Panc1 (cell line): ENCODE data around the gene RANBP6. TPM values are rescaled to one million over a fixed set of nuclear protein-coding genes. Genes with fewer than 3 reads are reported as not detected.

Experiments used
- ATAC-seq: fragments of 200-7000 bp; cut with Tn5 transposase; 2 replicates; pipeline ENCODE4 v1.9.1; 2020; ENCODE audit warnings: mild to moderate bottlenecking, moderate library complexity
- BruUV-seq: library from RNA; stranded (reverse); fragments of 400-500 nt; replicated peaks from 2 replicates; lab custom pipeline; 2021; lab: Mats Ljungman, UMichigan
- CTCF ChIA-PET: fragments of 300-600 bp; sonication (Branson Sonifier 250); formaldehyde crosslinking; loops from one replicate; lab custom pipeline; 2022; ENCODE audit warnings: antibody characterized with exemption; lab: Charles Lee
- POLR2A ChIA-PET: fragments of 300-600 bp; sonication (Branson Sonifier 250); formaldehyde crosslinking; loops from one replicate; lab custom pipeline; 2022; ENCODE audit warnings: antibody characterized with exemption; lab: Charles Lee
- DNase-seq: peaks from one replicate; pipeline ENCODE4 v3.0.0-alpha.2; 2010; ENCODE audit warnings: low read depth, low spot score
- H3K27ac ChIP-seq: 2 replicates; pipeline ENCODE4 v1.5.1; 2011; ENCODE audit warnings: mild to moderate bottlenecking, low read length, inconsistent platforms
- H3K27me3 ChIP-seq: fragments of 200-500 bp; sonication (Bioruptor generic); 2 replicates; pipeline ENCODE4 v1.6.0; 2014; ENCODE audit warnings: low read length, inconsistent platforms; ENCODE audit not compliant: control insufficient read depth, insufficient read depth
- H3K36me3 ChIP-seq: fragments of 200-500 bp; sonication (Bioruptor generic); 2 replicates; pipeline ENCODE4 v1.5.1; 2014; ENCODE audit warnings: inconsistent platforms, mild to moderate bottlenecking, low read length, moderate library complexity; ENCODE audit not compliant: control insufficient read depth, insufficient read depth
- H3K4me1 ChIP-seq: 2 replicates; pipeline ENCODE4 v1.5.1; 2011; ENCODE audit warnings: inconsistent platforms, mild to moderate bottlenecking, low read length, moderate library complexity; ENCODE audit not compliant: control insufficient read depth, insufficient read depth
- H3K4me3 ChIP-seq, 2 experiments: 2 replicates each; pipeline ENCODE4 v1.5.1; 2011 to 2012; ENCODE audit warnings: low read depth in 2 of 2, low read length in 2 of 2, mild to moderate bottlenecking in 2 of 2, inconsistent platforms in 1 of 2, moderate library complexity in 1 of 2
- H3K9me3 ChIP-seq: fragments of 200-500 bp; sonication (Bioruptor generic); 2 replicates; pipeline ENCODE4 v1.5.1; 2014; ENCODE audit warnings: low read depth, mild to moderate bottlenecking, inconsistent platforms, low read length, moderate library complexity; ENCODE audit not compliant: control insufficient read depth, insufficient read depth
- CTCF ChIP-seq: fragments of 450-650 bp; IDR thresholded peaks from 2 replicates; pipeline ENCODE4 v1.5.1; 2017; ENCODE audit warnings: mild to moderate bottlenecking
- POLR2AphosphoS5 ChIP-seq: IDR thresholded peaks from 2 replicates; pipeline ENCODE4 v1.6.1; 2012; ENCODE audit warnings: mild to moderate bottlenecking, low read depth, low read length, moderate library complexity
- REST ChIP-seq, 2 experiments: IDR thresholded peaks; 2 replicates each; pipeline ENCODE4 v1.6.1; 2011 to 2012; ENCODE audit warnings: low read depth in 2 of 2, control low read depth in 1 of 2, low read length in 1 of 2, mild to moderate bottlenecking in 1 of 2, moderate library complexity in 1 of 2; ENCODE audit not compliant: insufficient read depth in 1 of 2
- SIN3A ChIP-seq: IDR thresholded peaks from 2 replicates; pipeline ENCODE4 v1.6.1; 2012; ENCODE audit warnings: low read depth, mild to moderate bottlenecking, low read length, moderate library complexity, borderline replicate concordance; ENCODE audit not compliant: insufficient read depth
- TCF7L2 ChIP-seq: IDR thresholded peaks from 2 replicates; pipeline ENCODE4 v1.6.1; 2011; ENCODE audit warnings: mild to moderate bottlenecking, low read depth, low read length, inconsistent platforms
- in situ Hi-C: cut with HindIII; loops from 2 replicates; pipeline ENCODE4 v1.10.0; 2016; ENCODE audit warnings: low sequenced_read_pairs, low pct_unique_long_range_greater_than_20kb
- intact Hi-C: fragments of 100-400 bp; cut with micrococcal nuclease; formaldehyde crosslinking; loops from one replicate; pipeline ENCODE4 v1.10.0; 2022; ENCODE audit not compliant: unreplicated experiment
- total RNA-seq: library from RNA; stranded (reverse); gene quantifications from one replicate; pipeline ENCODE4 v1.2.1, GENCODE V29; 2021; ENCODE audit not compliant: unreplicated experiment

Gene RANBP6
- total RNA-seq, 1 experiment from 2014 or later, result 3.9 TPM

GRCh38 chr9:6049798-6050197, 34.4 kb upstream of the RANBP6 start:
- in situ Hi-C loops, result no loop called here
- no peak overlapping the region for H3K4me3 ChIP-seq
- CTCF ChIA-PET, result no interaction called here
- BruUV-seq, result no TSS peak
- H3K36me3 ChIP-seq, result no peaks in the 10 kb centered on the region
- POLR2A ChIA-PET, result no interaction called here
- DNase-seq, result no peak
- no peaks in the 10 kb centered on the region for H3K27me3 ChIP-seq
- H3K27ac ChIP-seq, result no peak overlapping the region
- TF ChIP-seq TCF7L2 (no peak), REST (IDR thresholded peaks at IDR 0.05; ENCODE audit: insufficient read depth in 1 of 2, low read depth in 2 of 2, low read length in 1 of 2) (no peak), POLR2AphosphoS5 (no peak), SIN3A (no peak), CTCF (no peak; the same call in 1 of the 2 replicates)
- ATAC-seq, result no peak
- intact Hi-C loops, result loop anchor here (5.0 kb wide), 1 partner anchor 162 kb away; no protein-coding TSS in a partner anchor
- H3K9me3 ChIP-seq, result no peaks in the 10 kb centered on the region
- H3K4me1 ChIP-seq, result no peaks in the 10 kb centered on the region

- no peaks in the 10 kb centered on the region for H3K4me1 ChIP-seq
- CTCF ChIA-PET, result no interaction called here
- in situ Hi-C loops (no loop called here), intact Hi-C loops (no loop called here)
- no peak for TF ChIP-seq CTCF
- TF ChIP-seq REST (IDR thresholded peaks at IDR 0.05; ENCODE audit: insufficient read depth in 1 of 2, low read depth in 2 of 2, low read length in 1 of 2), result no peak
- no peak for TF ChIP-seq POLR2AphosphoS5
- TF ChIP-seq SIN3A, result no peak
- no peak for TF ChIP-seq TCF7L2
- H3K9me3 ChIP-seq, result no peaks in the 10 kb centered on the region
- H3K4me3 ChIP-seq, result no peak overlapping the region
- no peak for ATAC-seq
- H3K27me3 ChIP-seq, result no peaks in the 10 kb centered on the region
- H3K27ac ChIP-seq, result no peak overlapping the region
- H3K36me3 ChIP-seq, result no peaks in the 10 kb centered on the region
- no TSS peak for BruUV-seq
- POLR2A ChIA-PET, result no interaction called here
- no peak for DNase-seq
Observed at GRCh38 chr9:6048039-6048438, 32.6 kb upstream of the RANBP6 start.
